ENCODE measurements around the gene MALSU1. TPM values are rescaled to one million over a fixed set of nuclear protein-coding genes. Genes with fewer than 3 reads are reported as not detected.

The MALSU1 gene
- polyA plus RNA-seq, 2 of the 4 experiments (the other 2 are of a cell fraction): 91.9 to 122 TPM

- H3K9me3 ChIP-seq: no peaks in the 10 kb centered on the region
- FAIRE-seq: no peak
- WGBS (ENCODE audit: missing lambda C conversion rate): 73% methylated on average over 10 of the region's 10 CpGs
- no peak overlapping the region for H3K4me2 ChIP-seq
- TF ChIP-seq CEBPB (IDR thresholded peaks at IDR 0.05) (no peak), TP53 (CRISPR knock-in tag; IDR thresholded peaks at IDR 0.05) (no peak), RNF2 (IDR thresholded peaks at IDR 0.05; ENCODE audit: borderline replicate concordance, low read depth) (no peak), HMGXB4 (CRISPR knock-in tag; IDR thresholded peaks at IDR 0.05; ENCODE audit: borderline replicate concordance) (no peak), MAZ (IDR thresholded peaks at IDR 0.05; ENCODE audit: borderline replicate concordance, low read depth, low read length) (no peak), PHF8 (IDR thresholded peaks at IDR 0.05; ENCODE audit: borderline replicate concordance, low read depth) (no peak), ZFP36 (IDR thresholded peaks at IDR 0.05; ENCODE audit: borderline replicate concordance, partially characterized antibody) (no peak), SREBF2 (IDR thresholded peaks at IDR 0.05) (no peak), NFE2L2 (conservative IDR thresholded peaks at IDR 0.05; ENCODE audit: low read length) (no peak)
- ChIA-PET POLR2A (no interaction called here), CTCF (interaction anchor here (0.7 to 9.1 kb wide), 7 partner anchors 12 to 284 kb away, joined by 3 to 108 read pairs (median 8); partner anchors contain the start of gene GPNMB)
- H3K27ac ChIP-seq: no peak overlapping the region
- ATAC-seq: no peak
- no peak overlapping the region for H3K4me3 ChIP-seq
- DNase-seq (ENCODE audit: low read depth in 1 of 2, low spot score in 1 of 2): no peak
- H3K4me1 ChIP-seq: no peaks in the 10 kb centered on the region
Observed at GRCh38 chr7:23260371-23260770, 38.8 kb upstream of the MALSU1 start.

- Histone ChIP-seq H3K4me2 (peak overlapping the region; percentile 51), H3K4me1 (no peaks in the 10 kb centered on the region), H3K9me3 (no peaks in the 10 kb centered on the region), H3K4me3 (no peak overlapping the region), H3K27ac (no peak overlapping the region)
- POLR2A ChIA-PET: no interaction called here
- peak; percentile 98 to 99 for ATAC-seq
- WGBS (ENCODE audit: missing lambda C conversion rate): 1% methylated on average over 7 of the region's 7 CpGs
- TF ChIP-seq RAD21 (conservative IDR thresholded peaks at IDR 0.05 in 1 of 2, IDR thresholded peaks at IDR 0.05 in 1 of 2) (peak; percentile 80 to 89), ESRRA (IDR thresholded peaks at IDR 0.05; ENCODE audit: borderline replicate concordance, low read length) (no peak), SMC3 (IDR thresholded peaks at IDR 0.05) (peak; percentile 71), CTCF (IDR thresholded peaks at IDR 0.05) (peak; percentile 90)
- CTCF ChIA-PET: interaction anchor here (0.5 to 9.1 kb wide), 26 partner anchors 9 to 1559 kb away, joined by 3 to 108 read pairs (median 3); partner anchors contain the start of gene GPNMB
- no peak for FAIRE-seq
- DNase-seq (ENCODE audit: low read depth in 1 of 2, low spot score in 1 of 2): peak; percentile 76 to 90
Observed at GRCh38 chr7:23261843-23262452, 37.2 kb upstream of the MALSU1 start.

GRCh38 chr7:23264916-23265458, 34.2 kb upstream of the MALSU1 start:
- TF ChIP-seq MAZ (IDR thresholded peaks at IDR 0.05; ENCODE audit: borderline replicate concordance, low read depth, low read length) (no peak), FOXS1 (CRISPR knock-in tag; IDR thresholded peaks at IDR 0.05) (no peak), SREBF2 (IDR thresholded peaks at IDR 0.05) (no peak), TFCP2L1 (CRISPR knock-in tag; IDR thresholded peaks at IDR 0.05) (no peak), BHLHE40 (IDR thresholded peaks at IDR 0.05; ENCODE audit: low read depth, low read length) (no peak), KDM1A (IDR thresholded peaks at IDR 0.05; ENCODE audit: low read depth) (no peak), FOSL2 (IDR thresholded peaks at IDR 0.05) (no peak), FOSL2 (CRISPR knock-in tag; IDR thresholded peaks at IDR 0.05) (no peak), ESRRA (IDR thresholded peaks at IDR 0.05; ENCODE audit: borderline replicate concordance, low read length) (no peak), EHF (CRISPR knock-in tag; IDR thresholded peaks at IDR 0.05) (no peak), HOXB5 (CRISPR knock-in tag; IDR thresholded peaks at IDR 0.05) (no peak), KDM5A (IDR thresholded peaks at IDR 0.05) (no peak), CEBPB (IDR thresholded peaks at IDR 0.05) (no peak), GATA3 (IDR thresholded peaks at IDR 0.05; ENCODE audit: borderline replicate concordance) (no peak)
- Histone ChIP-seq H3K4me3 (no peak overlapping the region), H3K4me1 (no peaks in the 10 kb centered on the region), H3K9me3 (no peaks in the 10 kb centered on the region), H3K4me2 (no peak overlapping the region), H3K27ac (no peak overlapping the region)
- CTCF ChIA-PET: interaction anchor here (0.8 to 9.1 kb wide), 9 partner anchors 7 to 449 kb away, joined by 3 to 108 read pairs (median 5); no protein-coding TSS in a partner anchor
- POLR2A ChIA-PET: no interaction called here
- ATAC-seq (no peak), FAIRE-seq (no peak), DNase-seq (ENCODE audit: low read depth in 1 of 2, low spot score in 1 of 2) (no peak)
- WGBS (ENCODE audit: missing lambda C conversion rate): 74% methylated on average over 7 of the region's 7 CpGs
